Testis (tissue), 3 donors: ENCODE data around the gene EMD. TPM values are rescaled to one million over a fixed set of nuclear protein-coding genes. Genes with fewer than 3 reads are reported as not detected.

Source experiments
- DNase-seq: peaks from one replicate; pipeline ENCODE4 v3.0.0-alpha.2; 2019
- H3K27ac ChIP-seq, 2 donors: fragments of 200-600 bp; sonication (generic); one replicate each; pipeline ENCODE4 v1.5.1; 2019
- H3K27me3 ChIP-seq: fragments of 200-600 bp; sonication (generic); one replicate; pipeline ENCODE4 v1.5.1; 2019
- H3K36me3 ChIP-seq: fragments of 200-600 bp; sonication (generic); one replicate; pipeline ENCODE4 v1.5.1; 2017; ENCODE audit warnings: low read depth; ENCODE audit errors: missing control alignments
- H3K4me1 ChIP-seq: fragments of 200-600 bp; sonication (generic); one replicate; pipeline ENCODE4 v1.5.1; 2019
- H3K4me3 ChIP-seq, 2 donors: fragments of 200-600 bp; sonication (generic); one replicate each; pipeline ENCODE4 v1.5.1; 2017 to 2019
- H3K9me3 ChIP-seq: fragments of 200-600 bp; sonication (generic); one replicate; pipeline ENCODE4 v1.5.1; 2017
- POLR2A ChIP-seq: fragments of 450-650 bp; IDR thresholded peaks from one replicate; pipeline ENCODE4 v1.6.1; 2017; ENCODE audit warnings: antibody characterized with exemption, mild to moderate bottlenecking, moderate library complexity
- WGBS, 2 donors: methylation state at CpG; one replicate each; pipeline ENCODE4 v1.1.5; 2018; 5-methylcytosine and 5-hydroxymethylcytosine counted together
- intact Hi-C: fragments of 100-400 bp; cut with DNase I; formaldehyde crosslinking; loops from one replicate; pipeline ENCODE4 v1.15.1; 2023; ENCODE audit warnings: low total_unique reads
- polyA plus RNA-seq: library from polyadenylated mRNA; stranded (reverse); fragments of 350-450 nt; fragmentation: Illumina TruSeq; extraction: RNeasy Lipid Tissue Mini Kit (QIAGEN cat#74804); gene quantifications from one replicate; pipeline ENCODE4 v1.2.3, GENCODE V29; 2014; ENCODE audit warnings: low read depth, low replicate concordance; ENCODE audit not compliant: insufficient read depth
- total RNA-seq, 2 donors: library from RNA; depleted of rRNA; stranded (reverse); fragments of >200 nt; gene quantifications; one replicate each; pipeline ENCODE4 v1.2.3, GENCODE V29; 2016
- TF ChIP-seq, protein P1 (sequence below), 3 experiments: fragments of 450-650 bp in 2 of 3; fragments of 200-600 bp in 1 of 3; sonication (generic) in 1 of 3; IDR thresholded peaks; one replicate each; pipeline ENCODE4 v1.5.1; 2016 to 2019; ENCODE audit warnings: antibody characterized with exemption in 3 of 3, mild to moderate bottlenecking in 2 of 3, moderate library complexity in 1 of 3

The EMD gene
- total and polyA plus RNA-seq, 3 donors from 2014 or later = 65.6 to 74.2 (median 69.6) TPM

- TF ChIP-seq POLR2A = no peak
- TF ChIP-seq, protein P1, sequence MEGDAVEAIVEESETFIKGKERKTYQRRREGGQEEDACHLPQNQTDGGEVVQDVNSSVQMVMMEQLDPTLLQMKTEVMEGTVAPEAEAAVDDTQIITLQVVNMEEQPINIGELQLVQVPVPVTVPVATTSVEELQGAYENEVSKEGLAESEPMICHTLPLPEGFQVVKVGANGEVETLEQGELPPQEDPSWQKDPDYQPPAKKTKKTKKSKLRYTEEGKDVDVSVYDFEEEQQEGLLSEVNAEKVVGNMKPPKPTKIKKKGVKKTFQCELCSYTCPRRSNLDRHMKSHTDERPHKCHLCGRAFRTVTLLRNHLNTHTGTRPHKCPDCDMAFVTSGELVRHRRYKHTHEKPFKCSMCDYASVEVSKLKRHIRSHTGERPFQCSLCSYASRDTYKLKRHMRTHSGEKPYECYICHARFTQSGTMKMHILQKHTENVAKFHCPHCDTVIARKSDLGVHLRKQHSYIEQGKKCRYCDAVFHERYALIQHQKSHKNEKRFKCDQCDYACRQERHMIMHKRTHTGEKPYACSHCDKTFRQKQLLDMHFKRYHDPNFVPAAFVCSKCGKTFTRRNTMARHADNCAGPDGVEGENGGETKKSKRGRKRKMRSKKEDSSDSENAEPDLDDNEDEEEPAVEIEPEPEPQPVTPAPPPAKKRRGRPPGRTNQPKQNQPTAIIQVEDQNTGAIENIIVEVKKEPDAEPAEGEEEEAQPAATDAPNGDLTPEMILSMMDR (IDR thresholded peaks at IDR 0.05) = no peak
- no peaks in the 10 kb centered on the region for H3K4me1 ChIP-seq
- intact Hi-C loops = no loop called here
- 75 to 83% methylated on average over 6 to 26 of the region's 30 CpGs for WGBS, 2 donors
- H3K27ac ChIP-seq = no peak overlapping the region
- H3K9me3 ChIP-seq = no peaks in the 10 kb centered on the region
- no peak overlapping the region for H3K4me3 ChIP-seq
- no peaks in the 10 kb centered on the region for H3K27me3 ChIP-seq
- no peaks in the 10 kb centered on the region for H3K36me3 ChIP-seq
- no peak for DNase-seq
Measured at GRCh38 chrX:154355094-154355775, 23.9 kb upstream of the EMD start.

- WGBS, 2 donors = 74% methylated on average over 6 of the region's 12 CpGs; no CpG with 5 or more reads in 1 of the 2 donors
- no peak for TF ChIP-seq POLR2A
- TF ChIP-seq, protein P1 (IDR thresholded peaks at IDR 0.05) = no peak
- no peak for DNase-seq
- no peaks in the 10 kb centered on the region for H3K36me3 ChIP-seq
- H3K27me3 ChIP-seq = no peaks in the 10 kb centered on the region
- no peaks in the 10 kb centered on the region for H3K4me1 ChIP-seq
- no peaks in the 10 kb centered on the region for H3K9me3 ChIP-seq
- intact Hi-C loops = no loop called here
- H3K4me3 ChIP-seq = no peak overlapping the region
- H3K27ac ChIP-seq = no peak overlapping the region
Measured at GRCh38 chrX:154355776-154356140, 23.3 kb upstream of the EMD start.

GRCh38 chrX:154356596-154356995 lies 22.5 kb upstream of the EMD start:
- no peaks in the 10 kb centered on the region for H3K27me3 ChIP-seq
- no peaks in the 10 kb centered on the region for H3K9me3 ChIP-seq
- DNase-seq = no peak
- TF ChIP-seq POLR2A = no peak
- TF ChIP-seq, protein P1 (IDR thresholded peaks at IDR 0.05) = no peak
- no peak overlapping the region for H3K27ac ChIP-seq
- 78% methylated on average over 11 of the region's 13 CpGs; no CpG with 5 or more reads in 1 of the 2 donors for WGBS, 2 donors
- H3K4me3 ChIP-seq = no peak overlapping the region
- H3K4me1 ChIP-seq = no peaks in the 10 kb centered on the region
- no peaks in the 10 kb centered on the region for H3K36me3 ChIP-seq
- intact Hi-C loops = no loop called here

DNA sequence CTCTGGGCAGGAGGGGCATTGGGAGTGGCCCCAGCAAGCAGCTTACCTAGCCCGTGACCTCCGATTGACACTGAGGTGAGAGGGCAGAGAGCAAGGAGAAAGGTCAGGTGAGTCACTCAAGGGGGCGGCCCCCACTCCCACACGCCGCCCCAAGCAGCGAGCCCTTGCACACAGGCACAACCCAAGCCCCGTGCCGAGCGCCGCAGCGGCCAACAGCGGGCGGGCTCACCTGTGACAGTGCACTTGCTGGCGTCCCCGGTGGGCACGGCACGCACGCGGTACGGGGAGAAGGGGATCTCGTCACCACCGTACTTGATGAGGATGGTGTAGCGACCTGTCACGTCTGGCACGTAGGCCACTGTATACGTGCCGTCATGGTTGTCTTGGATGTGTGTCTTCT lies 21.9 kb upstream of the EMD start:
- Histone ChIP-seq H3K27me3 (no peaks in the 10 kb centered on the region), H3K27ac (no peak overlapping the region), H3K4me3 (no peak overlapping the region), H3K36me3 (no peaks in the 10 kb centered on the region), H3K9me3 (no peaks in the 10 kb centered on the region), H3K4me1 (no peaks in the 10 kb centered on the region)
- no peak for DNase-seq
- intact Hi-C loops = no loop called here
- no peak for TF ChIP-seq POLR2A
- TF ChIP-seq, protein P1 (IDR thresholded peaks at IDR 0.05) = no peak
- WGBS, 2 donors = 88% methylated on average over 21 of the region's 27 CpGs; no CpG with 5 or more reads in 1 of the 2 donors

GRCh38 chrX:154358011-154358410 lies 21.1 kb upstream of the EMD start:
- no peaks in the 10 kb centered on the region for H3K4me1 ChIP-seq
- intact Hi-C loops = no loop called here
- TF ChIP-seq, protein P1 (IDR thresholded peaks at IDR 0.05) = no peak
- TF ChIP-seq POLR2A = no peak
- 83% methylated on average over 11 of the region's 11 CpGs; no CpG with 5 or more reads in 1 of the 2 donors for WGBS, 2 donors
- H3K9me3 ChIP-seq = no peaks in the 10 kb centered on the region
- no peak overlapping the region for H3K4me3 ChIP-seq
- H3K36me3 ChIP-seq = no peaks in the 10 kb centered on the region
- no peak overlapping the region for H3K27ac ChIP-seq
- H3K27me3 ChIP-seq = no peaks in the 10 kb centered on the region
- no peak for DNase-seq
